GM18520 (cell line): Measurements from ENCODE around the gene EIF1AD.
"Not testable (repeated sequence)": the region's sequence is repeated elsewhere in the genome, so short reads cannot be mapped to it uniquely, and the experiment has no call there.

ENCODE experiments used
- ATAC-seq: cut with Tn5 transposase; IDR thresholded peaks from one replicate; pipeline ENCODE4 v1.9.1; 2021; ENCODE audit not compliant: unreplicated experiment

The EIF1AD gene

DNA sequence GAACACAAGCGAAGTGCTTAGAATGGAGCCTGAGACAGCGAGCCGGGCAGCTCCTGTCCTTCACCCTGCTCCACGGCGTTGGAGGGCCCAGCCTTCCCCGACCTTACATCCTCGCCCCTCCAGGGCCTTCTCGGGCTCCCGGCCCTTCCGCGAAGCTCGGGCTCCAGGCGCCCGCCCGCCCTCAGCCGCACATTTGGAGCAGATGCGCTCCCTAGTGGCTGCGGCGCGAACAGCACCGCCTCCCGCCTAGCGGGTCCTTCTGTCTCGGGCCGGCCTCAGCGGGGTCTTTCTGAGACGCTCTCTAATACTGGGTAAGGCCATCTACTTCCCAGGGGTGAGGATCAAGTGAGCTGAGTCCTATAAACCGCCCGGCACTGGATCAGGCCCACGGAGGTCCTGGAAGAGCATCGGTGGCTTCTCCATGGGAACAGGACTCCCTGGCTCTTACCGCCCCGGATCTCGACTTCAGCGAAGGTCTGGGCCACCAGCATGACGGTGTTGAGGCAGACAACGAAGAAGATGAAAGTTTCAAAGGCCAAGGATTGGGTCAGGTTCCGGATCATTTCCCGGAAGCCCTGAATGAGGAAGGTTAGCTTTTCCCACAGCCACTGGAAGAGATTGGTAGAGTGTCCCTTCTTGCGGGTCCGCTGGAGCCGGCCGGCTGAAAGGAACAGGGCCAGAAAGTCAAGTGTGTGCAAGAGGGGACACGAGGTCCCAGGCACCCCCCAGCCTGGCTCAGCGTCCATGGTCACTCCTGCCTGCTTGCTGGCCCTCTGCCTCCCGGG lies 20.6 kb upstream of the EIF1AD start:
- ATAC-seq: no peak

DNA sequence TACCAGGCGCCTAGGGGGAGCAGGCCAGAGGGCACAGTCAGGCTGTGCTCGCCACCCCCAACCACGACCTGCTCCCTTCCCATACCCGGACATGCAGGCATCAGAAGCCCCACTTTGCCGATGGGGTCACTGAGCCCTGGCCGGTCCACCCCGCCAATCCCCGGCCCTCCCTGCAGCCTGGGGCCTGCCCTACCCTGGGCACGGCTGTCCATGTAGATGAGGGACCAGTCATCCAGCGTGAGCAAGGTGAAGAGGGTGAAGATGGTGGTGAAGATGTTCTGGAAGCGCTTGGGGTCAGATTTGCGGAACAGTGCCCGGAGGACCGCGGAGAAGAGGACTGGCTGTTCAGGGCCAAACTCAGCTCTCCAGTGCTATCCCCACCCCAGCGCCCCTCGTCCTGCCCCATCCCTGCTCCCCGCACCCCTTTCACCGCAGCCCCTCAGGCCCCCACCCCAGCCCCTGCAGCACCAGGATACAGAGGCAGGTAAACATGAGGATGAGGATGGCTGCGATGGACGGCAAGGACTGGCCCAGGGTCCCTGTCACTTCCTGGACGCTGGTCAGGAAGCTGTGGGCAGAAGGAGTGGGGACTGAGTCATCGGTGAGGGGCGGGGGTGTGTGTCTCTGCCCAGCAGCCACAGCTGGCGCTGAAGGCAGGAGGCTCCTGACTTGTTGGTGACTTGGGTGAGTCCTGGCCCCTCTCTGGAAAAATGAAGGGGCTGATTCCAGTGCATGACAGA lies 18.8 kb upstream of the EIF1AD start:
- no peak for ATAC-seq

DNA sequence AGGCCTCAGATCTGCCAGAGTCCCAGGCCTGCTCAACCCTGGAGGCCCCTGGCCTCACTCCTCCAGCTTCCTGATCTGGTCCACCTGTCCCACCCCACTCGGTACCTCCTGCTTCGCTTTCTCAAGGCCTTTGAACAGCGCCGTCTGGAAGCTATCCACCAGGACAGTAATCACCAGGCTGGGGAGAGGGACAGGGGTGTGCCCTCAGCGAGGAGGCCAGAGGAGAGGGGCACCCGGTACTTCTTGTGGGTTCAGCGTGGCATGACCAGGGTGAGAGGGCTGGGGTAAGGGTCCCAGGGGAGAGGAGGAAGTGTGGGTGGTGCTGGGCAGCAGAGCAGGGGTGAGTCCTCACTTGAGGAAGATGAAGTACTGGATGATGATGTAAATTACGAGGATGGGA lies 18.3 kb upstream of the EIF1AD start:
- no peak for ATAC-seq

DNA sequence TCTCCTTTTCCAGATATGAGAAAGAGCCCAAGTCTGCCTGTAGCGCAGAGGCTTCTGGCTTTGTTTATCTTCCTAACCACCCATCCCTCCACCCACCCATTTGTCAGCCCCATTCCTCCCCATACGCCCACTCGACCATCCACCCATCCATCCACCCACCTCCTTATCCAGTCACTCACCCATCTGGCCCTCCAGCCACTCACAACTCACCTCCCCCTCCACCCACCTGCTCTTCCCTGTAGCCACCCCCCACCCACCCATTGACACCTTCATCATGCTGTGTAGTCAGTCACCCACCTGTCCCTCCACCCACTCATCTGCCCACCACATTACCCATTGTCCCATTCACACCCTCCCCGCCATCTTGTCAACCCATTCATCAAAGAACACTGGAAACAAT lies 15.4 kb upstream of the EIF1AD start:
- ATAC-seq: no peak

DNA sequence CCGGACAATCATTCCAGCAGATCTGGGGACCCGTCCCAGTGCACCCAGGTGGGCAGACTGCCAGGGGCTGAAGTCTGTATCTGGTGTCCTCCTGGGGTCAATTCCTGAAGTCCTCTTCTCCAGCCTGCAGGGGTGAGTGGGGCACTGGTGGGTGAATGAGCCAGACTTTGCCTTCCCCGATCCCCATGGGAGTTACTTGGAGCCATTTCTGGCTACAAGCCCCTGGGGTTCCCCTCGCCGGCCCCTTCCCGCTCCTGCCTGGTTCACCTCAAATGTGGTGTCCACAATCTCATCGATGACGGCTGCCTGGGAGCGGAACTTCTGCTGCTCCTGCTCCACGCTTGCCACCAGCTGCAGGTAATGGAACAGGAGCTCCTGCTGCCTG lies 14.8 kb upstream of the EIF1AD start:
- ATAC-seq: no peak

DNA sequence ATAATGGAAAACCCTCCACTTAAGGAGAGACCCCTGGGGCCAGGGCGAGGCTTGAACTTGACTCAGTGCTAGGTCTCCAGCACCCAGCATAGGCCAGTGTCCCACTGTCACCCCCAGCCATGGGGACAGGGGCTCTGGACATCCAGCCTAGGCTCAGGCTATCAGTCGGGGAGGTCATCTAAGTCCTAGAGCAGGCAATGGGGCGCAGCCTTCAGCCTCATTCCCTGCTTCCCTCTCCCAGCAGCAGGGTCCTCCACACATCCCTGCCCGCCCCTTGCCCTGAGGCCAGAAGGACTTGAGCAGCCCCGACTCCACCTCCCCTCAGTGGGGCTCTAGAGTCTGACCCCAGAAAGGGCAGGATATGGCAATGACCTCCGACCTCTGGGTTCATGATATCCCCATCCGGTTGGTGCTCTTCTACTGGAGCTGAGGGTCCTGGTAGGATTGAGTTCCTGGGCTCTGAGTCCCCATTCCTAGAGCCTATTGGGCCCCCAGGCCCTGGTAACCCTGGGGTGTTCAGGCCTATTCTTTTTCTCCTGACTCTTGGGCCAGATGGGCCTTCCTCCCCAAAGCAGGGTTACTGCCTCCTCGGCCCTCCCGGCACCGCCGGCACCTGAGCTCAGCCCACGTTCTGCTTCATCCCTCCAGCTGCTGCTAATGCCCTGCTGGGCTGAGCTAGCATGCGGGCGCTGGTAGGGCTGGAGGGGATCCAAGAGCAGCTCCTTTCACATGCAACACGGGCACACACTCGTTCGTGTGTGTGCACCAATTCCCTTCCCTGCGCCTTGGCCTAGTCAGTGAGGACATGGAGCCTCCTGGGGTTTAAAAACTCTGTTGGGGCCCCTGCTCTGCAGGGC lies 14.2 kb upstream of the EIF1AD start:
- no peak for ATAC-seq

DNA sequence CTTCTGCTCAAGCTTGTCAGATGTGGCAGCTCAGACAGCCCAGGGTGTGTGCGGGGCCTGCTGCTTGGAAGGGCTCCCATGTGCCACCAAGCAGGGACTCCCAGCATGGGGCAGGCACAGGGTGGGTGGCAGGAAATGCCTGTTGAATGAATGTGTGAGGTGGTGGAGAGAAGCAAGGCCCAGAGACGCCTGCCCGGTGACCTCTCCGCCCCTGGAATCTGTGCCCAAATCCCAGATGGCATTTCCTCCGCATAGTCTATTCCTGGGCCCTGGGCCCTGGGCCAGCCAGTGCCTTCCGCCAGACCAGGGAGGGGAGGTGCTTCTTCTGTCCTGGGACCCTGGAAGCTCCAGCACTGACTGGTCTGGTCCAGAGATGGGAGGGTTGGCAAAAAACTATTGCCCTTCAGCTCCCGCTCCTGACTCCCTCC lies 13.5 kb upstream of the EIF1AD start:
- ATAC-seq: no peak

DNA sequence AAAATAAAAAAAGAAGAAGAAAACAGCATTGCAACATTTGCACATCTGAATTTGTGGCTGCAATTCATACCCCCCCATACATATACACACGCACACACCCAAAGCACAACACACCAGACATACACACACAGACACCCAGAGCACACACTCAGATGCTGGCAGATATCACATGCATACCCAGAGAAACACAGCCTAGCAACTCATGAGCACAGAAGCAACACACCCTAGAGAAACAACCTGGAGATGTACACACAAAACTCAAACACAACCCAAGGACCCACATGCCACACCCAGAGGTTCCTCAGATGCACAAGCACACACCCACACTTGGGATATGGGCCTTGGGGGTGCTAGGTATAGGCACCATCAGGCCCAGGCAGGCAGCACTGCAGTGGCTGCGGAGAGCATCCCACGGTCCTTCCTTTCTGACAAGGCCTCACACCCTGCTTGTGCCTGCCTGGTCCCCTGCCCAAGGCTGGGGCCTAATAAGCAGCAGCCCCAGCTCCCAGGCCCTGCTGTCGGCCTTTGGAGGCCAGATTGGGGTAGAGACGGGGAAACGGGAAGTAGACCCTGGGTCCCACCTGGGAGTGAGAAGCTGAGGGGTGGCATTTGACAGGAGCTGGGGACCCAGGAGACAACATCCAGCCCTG lies 13.0 kb upstream of the EIF1AD start:
- no peak for ATAC-seq

DNA sequence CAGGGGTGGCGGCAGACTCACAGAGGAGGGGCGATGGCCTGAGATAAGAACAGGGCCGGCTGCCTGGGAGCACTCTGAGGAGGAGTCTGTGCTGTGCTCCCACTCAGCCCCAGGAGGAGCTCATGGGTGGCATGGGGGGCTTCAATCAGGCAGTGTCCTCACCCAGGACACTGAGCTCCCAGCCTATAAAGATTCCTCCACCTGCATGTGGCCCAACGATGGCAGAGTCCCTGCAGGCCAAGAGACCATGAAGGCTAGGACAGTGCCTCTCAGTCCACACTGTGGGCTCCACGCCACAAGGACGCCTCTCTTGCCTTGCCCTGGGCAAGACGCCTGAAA lies 11.8 kb upstream of the EIF1AD start:
- ATAC-seq: no peak

DNA sequence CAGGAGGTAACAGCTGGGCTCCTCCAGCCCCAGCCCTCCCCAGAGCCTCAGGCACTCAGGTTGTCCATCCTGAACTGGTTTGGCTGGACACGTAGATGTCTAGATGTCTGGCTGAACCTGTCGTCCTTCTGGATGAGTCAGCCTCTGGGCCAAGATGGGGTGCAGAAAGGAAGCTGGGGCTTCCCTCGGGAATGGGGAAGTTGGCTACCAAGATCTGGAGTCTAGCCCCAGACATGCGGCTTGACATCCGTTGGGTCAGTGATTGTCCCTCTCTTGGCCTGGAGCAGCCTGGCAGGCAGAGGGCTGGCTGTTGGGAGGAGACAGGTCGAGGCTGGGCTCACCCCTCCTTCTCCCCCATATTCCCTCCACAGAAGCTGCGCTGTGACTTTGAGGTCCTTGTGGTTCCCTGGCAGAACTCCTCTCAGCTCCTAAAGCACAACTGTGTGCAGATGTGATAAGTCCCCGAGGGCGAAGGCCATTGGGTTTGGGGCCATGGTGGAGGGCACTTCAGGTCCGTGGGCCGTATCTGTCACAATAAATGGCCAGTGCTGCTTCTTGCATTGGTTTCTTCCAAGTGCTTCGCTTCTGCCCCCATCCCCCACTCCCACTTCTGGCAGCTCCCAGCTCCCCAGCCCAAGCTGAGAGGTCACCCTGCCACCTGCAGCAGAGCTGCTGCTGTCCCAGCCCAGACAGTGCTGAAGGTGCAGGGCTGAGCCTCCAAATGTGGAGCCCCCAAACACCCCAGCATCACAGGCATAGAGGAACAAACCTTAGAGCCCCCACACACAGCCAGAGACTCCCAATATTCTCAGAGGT lies 11.2 kb upstream of the EIF1AD start:
- ATAC-seq: no peak

DNA sequence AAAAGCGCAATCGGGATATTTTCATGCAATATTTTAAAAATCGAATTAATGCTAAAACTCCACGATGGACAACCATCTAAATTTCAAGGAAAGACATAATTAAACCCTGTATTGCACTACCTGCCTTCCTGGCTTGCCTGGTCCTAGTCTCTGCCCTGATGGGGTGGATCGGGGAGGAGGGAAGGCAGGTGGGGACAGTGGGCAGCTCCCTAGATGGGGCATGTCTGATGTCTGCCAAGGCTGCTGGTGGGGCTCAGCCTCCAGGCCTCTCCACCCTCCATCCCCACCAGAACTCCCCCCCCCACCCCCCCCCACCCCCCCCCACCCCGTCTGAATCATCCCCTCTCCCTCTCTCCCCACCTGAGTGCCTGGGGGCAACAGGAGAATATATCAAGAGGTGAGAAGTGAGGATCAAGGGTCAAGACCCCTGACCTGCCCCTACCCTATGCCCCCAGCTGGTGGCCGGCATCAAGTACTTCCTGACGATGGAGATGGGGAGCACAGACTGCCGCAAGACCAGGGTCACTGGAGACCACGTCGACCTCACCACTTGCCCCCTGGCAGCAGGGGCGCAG lies 10.5 kb upstream of the EIF1AD start:
- ATAC-seq: no peak

DNA sequence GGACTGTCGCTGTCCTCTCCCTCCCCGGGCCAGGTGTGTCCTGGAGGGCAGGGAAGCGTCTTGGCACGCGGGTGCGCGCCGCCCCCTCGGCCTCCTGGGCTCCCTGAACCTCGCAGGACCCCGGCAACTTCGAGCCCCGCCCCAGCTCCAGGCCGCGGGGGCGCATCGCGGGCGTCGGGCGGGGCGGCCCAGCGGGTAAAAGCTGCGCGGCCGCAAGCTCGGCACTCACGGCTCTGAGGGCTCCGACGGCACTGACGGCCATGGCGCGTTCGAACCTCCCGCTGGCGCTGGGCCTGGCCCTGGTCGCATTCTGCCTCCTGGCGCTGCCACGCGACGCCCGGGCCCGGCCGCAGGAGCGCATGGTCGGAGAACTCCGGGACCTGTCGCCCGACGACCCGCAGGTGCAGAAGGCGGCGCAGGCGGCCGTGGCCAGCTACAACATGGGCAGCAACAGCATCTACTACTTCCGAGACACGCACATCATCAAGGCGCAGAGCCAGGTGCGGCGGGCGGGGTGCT lies 9.9 kb upstream of the EIF1AD start, which contains the start of gene CST6:
Gene CST6, plus strand, starts transcription at position 224 of the 519 bp plus-strand sequence. Its CDS starts 37 bp downstream, at position 261.
- ATAC-seq: no peak

DNA sequence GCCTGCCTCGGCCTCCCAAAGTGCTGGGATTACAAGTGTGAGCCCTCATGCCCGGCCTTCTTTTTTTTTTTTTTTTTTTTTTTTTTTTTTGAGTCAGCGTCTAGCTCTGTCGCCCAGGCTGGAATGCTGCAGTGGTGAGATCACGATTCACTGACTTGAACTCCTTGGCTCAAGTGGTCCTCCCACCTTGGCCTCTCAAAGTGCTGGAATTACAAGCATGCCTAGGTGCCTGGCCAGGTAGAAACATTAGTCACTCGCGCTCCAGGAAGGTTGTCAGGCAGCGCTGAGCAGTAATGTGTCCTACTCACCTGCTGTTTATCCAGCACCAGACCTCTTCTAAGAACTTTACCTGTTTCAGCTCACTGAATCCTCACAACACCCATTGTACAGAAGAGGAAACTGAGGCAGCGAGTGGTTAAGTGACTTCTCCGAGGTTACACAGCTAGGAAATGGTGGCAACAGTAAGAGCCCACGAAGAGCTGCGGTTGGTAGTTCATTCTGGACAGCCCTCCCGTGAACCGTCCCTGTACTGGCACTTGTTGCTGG lies 9.4 kb upstream of the EIF1AD start:
- no peak for ATAC-seq

DNA sequence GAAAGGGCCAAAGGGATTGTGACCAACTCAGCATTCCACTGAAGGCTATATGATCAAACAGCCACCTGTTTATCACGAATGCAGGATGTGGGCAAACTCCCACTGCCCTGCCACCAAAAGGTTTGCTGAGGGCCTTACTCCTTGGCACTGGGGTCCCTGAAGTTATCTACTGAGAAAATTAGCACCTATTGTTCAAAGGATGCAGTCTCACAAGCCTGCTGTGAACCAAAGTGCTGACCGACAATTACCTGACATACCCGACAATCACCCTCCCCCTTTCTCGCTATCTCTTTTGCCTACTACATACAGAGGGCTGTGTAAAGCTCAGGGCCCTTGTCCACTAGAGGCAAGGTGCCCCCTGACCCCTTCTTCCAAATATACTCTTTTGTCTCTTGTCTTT lies 8.1 kb upstream of the EIF1AD start:
- not testable (repeated sequence) for ATAC-seq

DNA sequence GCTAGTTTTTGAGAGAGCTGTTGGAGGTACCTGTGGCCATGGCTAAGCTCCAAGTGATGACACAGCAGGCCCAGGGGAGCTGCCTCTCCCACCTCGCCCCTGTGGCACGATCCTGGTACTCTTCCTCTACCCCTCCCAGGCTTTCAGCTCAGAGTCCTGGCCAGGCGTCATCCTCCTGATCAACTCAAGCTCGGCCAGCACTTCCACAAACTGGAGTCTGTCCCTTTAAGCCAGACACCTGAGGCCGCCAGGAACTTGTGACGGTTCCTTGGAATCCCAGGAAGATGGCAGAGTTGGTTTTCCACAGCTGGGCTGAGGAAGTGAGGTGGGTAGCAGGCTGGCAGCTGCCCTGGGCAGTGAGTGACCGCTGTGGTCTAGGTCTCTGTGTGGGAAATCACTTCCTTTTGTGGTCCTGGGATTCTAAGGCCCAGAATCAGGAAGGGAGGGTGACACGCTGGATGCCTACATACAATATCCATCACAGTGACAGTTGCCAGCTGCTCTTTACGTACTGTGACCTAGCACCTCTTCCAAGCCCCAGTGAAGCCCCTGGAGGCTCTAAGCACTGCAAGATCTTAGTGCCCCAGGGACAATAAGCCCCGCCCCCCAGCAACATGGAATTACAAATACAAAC lies 6.6 kb upstream of the EIF1AD start:
- ATAC-seq: no peak

DNA sequence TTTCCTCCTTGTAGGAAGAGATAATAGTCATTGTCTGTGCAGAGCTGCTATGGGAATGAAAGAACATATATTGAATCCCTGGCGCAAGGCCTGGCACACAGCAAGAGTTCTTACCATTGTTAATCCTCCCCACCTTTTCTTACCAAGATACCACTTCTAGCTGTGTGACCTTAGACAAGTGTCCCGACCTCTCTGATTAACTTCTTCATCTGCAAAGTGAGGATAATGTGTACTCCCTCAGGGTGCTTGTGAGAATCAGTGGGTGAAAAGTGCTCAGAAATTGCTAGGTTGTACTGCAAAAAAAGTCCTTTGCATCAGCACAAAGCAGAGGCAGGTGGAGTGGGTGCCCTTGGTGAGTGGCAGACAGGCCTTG lies 6.1 kb upstream of the EIF1AD start:
- ATAC-seq: no peak

DNA sequence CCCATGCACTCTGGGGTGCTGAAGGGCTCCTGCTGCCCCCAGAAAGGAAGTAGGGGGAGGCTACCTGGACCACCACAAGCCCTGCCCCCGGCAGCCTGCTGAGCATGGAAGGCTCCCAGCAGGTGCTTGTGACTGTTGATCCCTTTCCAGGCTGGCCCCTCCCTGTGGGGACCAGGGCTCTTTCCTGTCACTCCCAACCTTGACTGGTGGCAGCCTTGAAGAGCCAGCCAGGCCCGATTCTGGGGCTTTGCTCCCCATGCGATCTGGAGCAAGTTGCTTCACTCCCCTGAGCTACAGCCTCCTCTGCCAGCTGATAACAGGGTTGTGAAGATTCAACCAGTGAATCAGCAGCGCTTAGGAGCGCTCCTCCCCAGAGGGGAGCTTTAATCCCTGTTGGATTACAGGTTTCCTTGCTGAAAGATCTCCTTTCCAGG lies 5.3 kb upstream of the EIF1AD start:
- ATAC-seq: no peak

DNA sequence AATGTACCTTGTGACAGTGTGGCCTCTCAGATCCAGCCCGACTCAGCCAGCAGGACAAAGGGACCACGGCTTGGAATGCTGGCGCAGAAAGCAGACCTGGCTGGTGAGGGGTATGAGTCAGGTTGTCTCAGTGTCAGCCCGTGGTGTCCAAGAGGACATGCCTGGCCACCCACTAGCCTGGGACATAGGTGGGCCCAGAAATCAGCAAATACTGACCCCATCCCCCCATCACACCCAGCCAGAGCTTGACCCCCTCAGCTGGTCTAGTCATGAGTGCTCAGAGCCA lies 4.9 kb upstream of the EIF1AD start:
- no peak for ATAC-seq
